Hematopoietic multipotent progenitor cell treated with erythropoietin and hydrocortisone succinate and interleukin-3 and kit ligand, for 17 days (in vitro differentiated cells): ENCODE results near the gene MORN3.
"Not testable (repeated sequence)": the region's sequence is repeated elsewhere in the genome, so short reads cannot be mapped to it uniquely, and the experiment has no call there.

Source experiments
- DNase-seq: peaks from one replicate; pipeline ENCODE4 v3.0.0-alpha.2; 2015; ENCODE audit warnings: low spot score

The MORN3 gene, protein sequence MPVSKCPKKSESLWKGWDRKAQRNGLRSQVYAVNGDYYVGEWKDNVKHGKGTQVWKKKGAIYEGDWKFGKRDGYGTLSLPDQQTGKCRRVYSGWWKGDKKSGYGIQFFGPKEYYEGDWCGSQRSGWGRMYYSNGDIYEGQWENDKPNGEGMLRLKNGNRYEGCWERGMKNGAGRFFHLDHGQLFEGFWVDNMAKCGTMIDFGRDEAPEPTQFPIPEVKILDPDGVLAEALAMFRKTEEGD

DNA sequence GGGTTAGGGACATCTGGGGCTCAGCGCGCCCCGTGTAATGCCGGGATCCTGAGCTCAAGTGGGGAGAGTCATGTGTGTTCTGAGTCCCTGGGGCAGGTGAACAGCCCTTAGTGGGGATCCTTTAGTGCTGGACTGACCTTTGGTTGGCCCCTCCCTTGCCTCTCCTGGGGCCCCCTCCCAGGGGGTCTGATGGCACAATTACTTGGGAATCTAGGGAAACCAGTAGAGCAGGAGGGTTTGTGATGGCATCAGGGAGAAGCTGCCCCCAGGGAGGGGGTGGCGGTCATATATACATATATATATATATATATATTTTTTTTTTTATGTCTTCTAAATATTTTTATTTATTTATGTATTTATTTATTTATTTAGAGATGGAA lies at the start of gene MORN3:
Gene MORN3 (minus strand): TSS at position 134 of the 380 bp plus-strand sequence. CDS start 171 bp downstream, outside the sequence.
- DNase-seq: no peak

DNA sequence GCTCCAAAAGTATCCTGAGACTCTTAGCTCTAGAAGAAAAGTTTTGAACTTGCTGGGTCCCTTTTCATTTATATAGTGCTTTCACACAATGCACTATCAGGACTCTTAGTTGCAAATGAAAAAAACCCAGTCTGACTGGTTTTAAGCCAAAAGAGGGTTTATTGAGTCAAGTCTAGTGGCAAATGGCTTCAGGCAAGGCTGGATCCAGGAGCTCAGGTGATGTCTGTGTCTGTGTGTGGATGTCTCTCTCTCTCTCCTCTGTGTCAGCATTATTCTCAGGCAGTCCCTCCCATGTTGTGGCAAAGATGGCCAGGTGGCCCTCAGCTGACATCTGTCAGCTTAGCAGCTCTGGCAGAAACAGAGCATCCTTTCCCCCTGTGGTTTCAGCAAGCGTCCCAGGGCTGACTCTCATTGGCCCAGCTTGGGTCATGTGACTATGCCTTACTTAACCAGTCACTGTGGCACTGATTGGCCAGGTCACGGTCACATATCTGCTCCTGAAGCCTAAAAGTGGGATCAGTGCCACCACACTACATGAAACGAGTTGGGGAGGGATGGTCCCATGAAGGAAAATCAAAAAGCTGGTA lies 49.3 kb upstream of the MORN3 start:
- DNase-seq: no peak

- no peak for DNase-seq
Observed at GRCh38 chr12:121717041-121717699, 47.7 kb upstream of the MORN3 start.

DNA sequence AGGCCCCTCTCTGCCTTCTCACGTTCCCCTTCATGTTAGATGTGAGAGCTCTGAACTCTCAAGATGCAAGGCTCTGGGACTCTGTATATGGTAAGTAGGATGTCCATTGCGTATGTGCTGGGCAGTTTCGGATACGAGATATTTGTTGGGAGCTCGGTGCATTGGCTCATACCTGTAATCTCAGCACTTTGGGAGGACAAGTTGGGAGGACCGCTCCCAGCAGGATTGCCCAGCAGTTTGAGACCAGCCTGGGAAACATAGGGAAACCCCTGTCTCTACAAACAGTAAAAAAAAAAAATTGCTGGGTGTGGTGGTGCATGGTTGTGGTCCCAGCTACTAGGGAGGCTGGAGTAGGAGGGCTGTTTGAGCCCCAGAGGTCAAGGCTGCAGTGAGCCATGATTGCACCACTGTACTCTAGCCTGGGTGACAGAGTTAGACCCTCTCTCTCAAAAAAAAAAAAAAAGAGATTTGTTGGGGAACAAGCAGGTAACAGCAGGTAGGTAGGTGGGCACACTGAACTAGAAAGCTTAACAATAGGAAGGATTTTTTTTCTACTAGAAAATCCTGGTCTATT lies 46.5 kb upstream of the MORN3 start:
- no peak for DNase-seq

DNA sequence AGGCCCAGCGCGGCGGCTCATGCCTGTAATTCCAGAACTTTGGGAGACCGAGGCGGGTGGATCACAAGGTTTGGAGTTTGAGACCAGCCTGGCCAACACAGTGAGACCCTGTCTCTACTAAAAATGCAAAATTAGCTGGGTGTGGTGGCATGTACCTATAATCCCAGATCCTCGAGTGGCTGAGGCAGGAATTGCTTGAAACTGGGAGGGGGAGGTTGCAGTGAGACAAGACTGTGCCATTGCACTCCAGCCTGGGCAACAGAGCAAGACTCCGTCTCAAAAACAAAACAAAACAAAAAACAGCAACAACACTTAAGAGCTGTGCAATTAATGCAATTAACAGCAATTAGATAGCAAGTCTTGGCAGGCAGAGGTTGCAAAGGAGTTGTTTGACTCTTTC lies 45.6 kb upstream of the MORN3 start:
- DNase-seq: not testable (repeated sequence)

- no peak for DNase-seq
Observed at GRCh38 chr12:121713793-121714192, 44.3 kb upstream of the MORN3 start.

DNA sequence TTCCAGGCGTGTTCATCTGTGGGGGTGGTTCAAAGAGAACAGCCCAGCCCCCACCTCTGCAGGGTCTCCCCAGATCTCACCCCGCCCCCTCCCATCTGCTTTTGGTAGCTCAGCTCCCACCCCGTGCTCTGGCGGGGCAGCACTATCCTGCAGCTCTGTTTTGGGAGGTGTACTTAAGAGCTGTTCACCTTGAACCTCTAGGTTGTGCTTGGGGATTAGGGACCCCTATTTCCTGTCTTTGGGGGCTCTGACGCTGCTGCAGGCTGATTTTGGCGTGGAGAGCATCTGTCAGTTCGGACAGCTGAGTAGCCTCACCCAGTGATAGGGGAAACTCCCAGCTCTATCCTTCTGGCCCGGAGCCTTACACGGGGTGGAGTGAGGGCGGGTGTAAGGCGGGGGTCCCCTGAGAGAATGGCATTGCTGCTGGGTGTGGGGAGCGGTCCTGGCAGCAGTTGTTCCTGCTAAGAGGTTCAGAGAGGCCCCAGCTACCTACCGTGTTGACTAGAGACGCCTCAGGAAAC lies 43.9 kb upstream of the MORN3 start:
- DNase-seq: peak; percentile 43

DNA sequence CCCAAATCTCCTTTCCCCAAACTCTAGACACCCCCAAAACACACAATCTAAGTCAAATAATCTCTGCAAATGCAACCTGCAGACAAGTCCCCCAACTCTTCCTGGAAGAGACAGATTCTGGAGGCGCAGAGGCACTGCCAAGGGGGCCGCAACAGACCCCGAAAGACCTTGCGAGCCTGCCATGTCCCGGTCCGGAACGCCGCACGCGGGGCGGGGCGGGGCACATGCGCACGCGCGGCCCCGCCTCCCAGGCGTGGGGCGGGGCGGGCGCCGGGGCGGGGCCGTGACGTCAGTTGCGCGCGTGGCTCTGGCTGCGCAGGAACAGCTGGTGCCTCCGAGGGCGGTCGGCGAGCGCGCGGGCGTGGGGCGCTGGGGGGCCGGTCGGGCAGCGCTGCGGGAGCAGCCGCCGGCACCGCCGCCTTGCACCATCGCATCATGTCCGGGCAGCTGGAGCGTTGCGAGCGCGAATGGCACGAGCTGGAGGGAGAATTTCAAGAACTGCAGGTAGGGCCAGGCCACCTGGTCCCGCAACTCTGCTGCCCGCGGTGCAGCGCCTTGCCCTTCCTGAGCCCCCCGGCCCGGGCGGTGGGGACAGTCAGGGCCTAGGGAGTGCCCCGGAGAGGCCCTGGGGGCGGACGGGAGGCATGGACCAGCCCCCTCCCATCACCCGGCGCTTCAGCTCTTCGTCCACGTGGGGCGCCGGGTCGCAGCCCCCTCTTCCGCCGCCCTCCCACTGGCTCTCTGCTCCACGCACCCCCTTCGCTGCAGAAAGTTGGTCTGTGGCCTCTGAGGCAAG lies 43.2 kb upstream of the MORN3 start, which contains the start of gene TMEM120B:
Gene TMEM120B (plus strand): TSS at position 292 of the 796 bp plus-strand sequence. CDS start 144 bp downstream, at position 436.
- DNase-seq: peak; percentile 87

- DNase-seq: no peak
Observed at GRCh38 chr12:121712190-121712460, 42.7 kb upstream of the MORN3 start.

DNA sequence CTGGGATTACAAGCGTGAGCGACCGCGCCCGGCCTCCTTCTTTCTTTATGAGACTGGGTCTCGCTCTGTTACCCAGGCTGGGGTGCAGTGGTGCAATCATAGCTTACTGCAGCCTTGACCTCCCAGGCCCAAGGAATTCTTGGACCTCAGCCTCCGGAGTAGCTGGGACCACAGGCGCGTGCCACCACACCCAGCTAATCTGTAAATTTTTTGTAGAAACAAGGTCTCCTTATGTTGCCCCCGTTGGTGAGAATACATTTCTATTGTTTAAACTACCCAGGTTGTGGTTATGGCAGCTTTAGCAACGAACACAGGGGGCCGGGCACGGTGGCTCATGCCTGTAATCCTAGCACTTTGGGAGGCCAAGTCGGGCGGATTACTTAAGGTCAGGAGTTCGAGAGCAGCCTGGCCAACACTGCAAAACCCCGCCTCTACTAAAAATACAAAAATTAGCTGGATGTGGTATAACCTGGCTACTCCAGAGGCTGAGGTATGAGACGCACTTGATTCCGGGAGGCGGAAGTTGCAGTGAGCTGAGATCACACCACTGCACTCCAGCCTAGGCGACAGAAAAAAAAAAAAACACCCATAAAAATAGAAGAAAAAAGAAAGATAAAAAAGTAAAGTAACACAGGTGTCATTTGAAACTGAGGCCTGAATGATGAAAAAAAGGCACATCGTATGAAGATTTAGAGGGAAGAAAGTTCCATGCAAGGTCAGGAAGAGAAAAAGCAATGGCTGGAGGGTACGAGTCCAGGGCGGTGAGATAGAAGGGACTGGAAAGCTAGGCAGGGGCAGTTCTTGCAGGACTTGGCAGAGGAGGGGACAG lies 42.1 kb upstream of the MORN3 start:
- no peak for DNase-seq

DNA sequence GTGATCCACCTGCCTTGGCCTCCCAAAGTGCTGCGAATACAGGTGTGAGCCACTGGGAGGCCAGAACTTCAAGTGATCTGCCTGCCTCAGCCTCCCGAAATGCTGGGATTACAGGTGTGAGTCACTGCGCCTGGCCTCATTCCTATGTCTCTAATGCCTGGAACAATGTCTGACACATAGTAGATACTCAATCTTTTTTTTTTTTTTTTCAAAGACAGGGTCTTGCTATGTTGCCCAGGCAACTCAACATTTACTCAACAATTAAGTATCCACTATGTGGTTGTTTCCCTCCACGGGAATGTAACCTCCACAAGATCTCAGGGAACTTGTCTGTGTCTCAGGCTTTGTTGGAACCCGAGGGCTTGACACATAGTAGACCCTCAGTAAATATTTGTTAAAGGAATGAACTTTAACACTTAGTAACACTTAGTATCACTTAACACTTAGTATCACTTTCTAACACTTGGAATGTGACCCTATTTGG lies 40.1 kb upstream of the MORN3 start:
- no peak for DNase-seq

GRCh38 chr12:121709064-121709424 lies 39.6 kb upstream of the MORN3 start:
- not testable (repeated sequence) for DNase-seq

GRCh38 chr12:121708313-121709063 lies 39.0 kb upstream of the MORN3 start:
- DNase-seq: no peak

- DNase-seq: no peak
Observed at GRCh38 chr12:121705514-121705913, 36.1 kb upstream of the MORN3 start.

DNA sequence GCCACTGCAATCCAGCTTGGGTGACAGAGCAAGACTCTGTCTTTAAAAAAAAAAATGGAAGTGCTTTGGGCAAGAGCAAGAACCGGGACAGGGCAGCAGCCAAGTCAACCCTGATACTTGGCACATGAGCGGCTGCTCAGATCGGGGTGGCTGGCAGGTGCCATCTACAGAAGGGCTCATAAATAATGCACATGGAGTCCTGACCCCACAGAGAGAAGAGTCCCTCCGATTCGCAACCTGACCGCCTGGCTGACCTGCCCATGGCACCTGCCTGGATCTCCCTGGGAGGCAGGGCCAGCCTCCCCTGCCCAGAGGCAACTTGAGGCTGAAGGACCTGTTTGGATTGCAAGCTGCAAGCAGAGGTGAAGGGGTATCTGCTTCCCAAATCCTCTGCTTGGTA lies 33.5 kb upstream of the MORN3 start:
- DNase-seq: no peak

GRCh38 chr12:121701667-121702277 lies 32.3 kb upstream of the MORN3 start:
- DNase-seq: no peak

DNA sequence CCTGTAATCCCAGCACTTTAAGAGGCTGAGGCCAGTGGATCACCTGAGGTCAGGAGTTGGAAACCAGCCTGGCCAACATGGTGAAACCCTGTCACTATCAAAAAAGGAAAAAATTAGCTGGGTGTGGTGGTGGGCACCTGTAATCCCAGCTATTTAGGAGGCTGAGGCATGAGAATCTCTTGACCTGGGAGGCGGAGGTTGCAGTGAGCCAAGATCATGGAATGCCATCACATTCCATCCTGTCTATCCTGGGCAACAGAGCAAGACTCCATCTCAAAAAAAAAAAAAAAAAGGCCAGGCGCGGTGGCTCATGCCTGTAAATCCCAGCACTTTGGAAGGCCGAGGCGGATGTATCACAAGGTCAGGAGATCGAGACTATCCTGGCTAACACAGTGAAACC lies 28.4 kb upstream of the MORN3 start:
- DNase-seq: not testable (repeated sequence)

DNA sequence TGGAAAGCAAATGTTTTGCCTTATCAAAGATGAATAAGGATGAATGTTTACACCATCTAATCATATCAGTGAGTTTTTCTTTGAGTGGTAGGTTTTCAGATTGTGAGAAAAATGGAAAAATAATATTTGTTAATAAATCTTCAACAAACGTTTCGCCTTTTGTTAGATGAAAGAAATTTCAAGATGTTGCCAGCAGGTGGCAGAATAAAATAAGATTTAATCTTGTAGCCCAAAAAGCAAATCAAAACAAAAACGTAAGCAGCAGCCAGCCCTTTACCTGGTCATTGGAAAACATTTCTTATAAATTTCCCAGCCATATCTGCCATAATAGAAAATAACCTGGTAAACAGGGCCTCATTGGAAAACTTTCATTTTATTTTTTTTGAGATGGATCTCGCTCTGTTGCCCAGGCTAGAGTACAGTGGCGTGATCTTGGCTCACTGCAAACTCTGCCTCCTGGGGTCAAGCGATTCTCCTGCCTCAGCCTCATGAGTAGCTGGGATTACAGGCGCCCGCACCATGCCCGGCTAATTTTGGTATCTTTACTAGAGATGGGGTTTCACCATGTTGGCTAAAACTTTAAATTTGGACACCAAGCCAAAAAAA lies 27.7 kb upstream of the MORN3 start:
- DNase-seq: peak; percentile 84

- no peak for DNase-seq
Observed at GRCh38 chr12:121693155-121693687, 23.8 kb upstream of the MORN3 start.
